GM19452 (cell line): ENCODE results near the gene BICC1.

Experiments
- ATAC-seq: cut with Tn5 transposase; IDR thresholded peaks from one replicate; pipeline ENCODE4 v1.9.1; 2021; ENCODE audit not compliant: unreplicated experiment

The BICC1 gene

GRCh38 chr10:58773944-58774343 is 261.3 kb downstream of the BICC1 start:
- no peak for ATAC-seq

- ATAC-seq, result no peak
Observed at GRCh38 chr10:58775960-58776567, 263.4 kb downstream of the BICC1 start.

- ATAC-seq, result no peak
Observed at GRCh38 chr10:58776568-58777318, 264.1 kb downstream of the BICC1 start.

GRCh38 chr10:58778966-58779365 is 266.3 kb downstream of the BICC1 start:
- no peak for ATAC-seq

GRCh38 chr10:58779594-58779993 is 266.9 kb downstream of the BICC1 start:
- no peak for ATAC-seq

- no peak for ATAC-seq
Observed at GRCh38 chr10:58780476-58780875, 267.8 kb downstream of the BICC1 start.

- ATAC-seq, result no peak
Observed at GRCh38 chr10:58781873-58782488, 269.3 kb downstream of the BICC1 start.

- ATAC-seq, result no peak
Observed at GRCh38 chr10:58782876-58783851, 270.5 kb downstream of the BICC1 start.

- no peak for ATAC-seq
Observed at GRCh38 chr10:58784361-58784760, 271.7 kb downstream of the BICC1 start.

- ATAC-seq, result no peak
Observed at GRCh38 chr10:58785354-58785753, 272.7 kb downstream of the BICC1 start.

GRCh38 chr10:58791137-58791536 is 278.5 kb downstream of the BICC1 start:
- ATAC-seq, result no peak

GRCh38 chr10:58795560-58795959 is 282.9 kb downstream of the BICC1 start:
- no peak for ATAC-seq

- no peak for ATAC-seq
Observed at GRCh38 chr10:58796242-58796641, 283.6 kb downstream of the BICC1 start.

- ATAC-seq, result no peak
Observed at GRCh38 chr10:58796824-58797223, 284.2 kb downstream of the BICC1 start.

- no peak for ATAC-seq
Observed at GRCh38 chr10:58797356-58797755, 284.7 kb downstream of the BICC1 start.

- no peak for ATAC-seq
Observed at GRCh38 chr10:58802047-58802446, 289.4 kb downstream of the BICC1 start.

GRCh38 chr10:58806323-58806722 is 293.7 kb downstream of the BICC1 start:
- no peak for ATAC-seq

- no peak for ATAC-seq
Observed at GRCh38 chr10:58806970-58807628, 294.4 kb downstream of the BICC1 start.

- no peak for ATAC-seq
Observed at GRCh38 chr10:58807629-58808022, 295.0 kb downstream of the BICC1 start.

GRCh38 chr10:58810751-58811150 is 298.1 kb downstream of the BICC1 start:
- ATAC-seq, result no peak

GRCh38 chr10:58813573-58813972 is 300.9 kb downstream of the BICC1 start:
- no peak for ATAC-seq
